A549 (cell line): ENCODE results near the gene SERBP1. TPM values are rescaled to one million over a fixed set of nuclear protein-coding genes. Genes with fewer than 3 reads are reported as not detected.

Experiments used
- ATAC-seq, 2 experiments: fragments of 200-7000 bp in 1 of 2; fragments of >200 bp in 1 of 2; cut with Nextera tagmentation in 1 of 2; cut with Tn5 transposase in 1 of 2; 3 replicates each; pipeline versions ENCODE4 v1.8.0 to v1.9.1; 2018 to 2020; ENCODE audit warnings: mild to moderate bottlenecking in 1 of 2, moderate library complexity in 1 of 2
- CTCF ChIA-PET: fragments of 300-600 bp; sonication (Branson Sonifier 250); formaldehyde crosslinking; extraction: SDS; loops from one replicate; lab custom pipeline; 2021; ENCODE audit warnings: antibody characterized with exemption, inconsistent platforms; lab: Yijun Ruan, JAX
- POLR2A ChIA-PET: fragments of 350-600 bp; formaldehyde crosslinking; extraction: SDS; loops from one replicate; lab custom pipeline; 2021; ENCODE audit warnings: antibody characterized with exemption, inconsistent platforms; lab: Yijun Ruan, JAX
- DNase-seq, 2 experiments: peaks; one replicate each; pipeline versions ENCODE4 v3.0.0 to v3.0.0-alpha.2; 2011 to 2016; ENCODE audit warnings: low read depth in 1 of 2, low spot score in 1 of 2
- FAIRE-seq: peaks from 2 replicates; lab custom pipeline; 2011; peaks lifted over from hg19 to GRCh38; lab: Jason Lieb, UNC
- H3K27ac ChIP-seq, 2 experiments: fragments of >200 bp; sonication (Bioruptor Twin); formaldehyde crosslinking; 3 replicates each; pipeline ENCODE4 v1.5.1; 2016 to 2017
- H3K4me1 ChIP-seq: fragments of >200 bp; sonication (Bioruptor Twin); formaldehyde crosslinking; 3 replicates; pipeline ENCODE4 v1.6.1; 2016
- H3K4me2 ChIP-seq: fragments of >200 bp; sonication (Bioruptor Twin); formaldehyde crosslinking; 3 replicates; pipeline ENCODE4 v1.6.1; 2016
- H3K4me3 ChIP-seq: fragments of >200 bp; sonication (Bioruptor Twin); formaldehyde crosslinking; 3 replicates; pipeline ENCODE4 v1.5.1; 2016
- H3K9me3 ChIP-seq: fragments of >200 bp; sonication (Bioruptor Twin); formaldehyde crosslinking; 3 replicates; pipeline ENCODE4 v1.6.1; 2016
- CBX2 ChIP-seq: fragments of 200-600 bp; sonication (generic); IDR thresholded peaks from 2 replicates; pipeline ENCODE4 v1.6.1; 2016; ENCODE audit warnings: low read depth, mild to moderate bottlenecking, borderline replicate concordance
- CEBPB ChIP-seq, 2 experiments: fragments of >200 bp in 1 of 2; sonication (Bioruptor Twin) in 1 of 2; formaldehyde crosslinking in 1 of 2; IDR thresholded peaks; 2 replicates each; pipeline ENCODE4 v1.6.1; 2012 to 2016
- CHD2 ChIP-seq: fragments of 150-350 bp; IDR thresholded peaks from 2 replicates; pipeline ENCODE4 v1.6.1; 2014; ENCODE audit warnings: low read length; ENCODE audit not compliant: partially characterized antibody
- ESRRA ChIP-seq: fragments of 150-350 bp; IDR thresholded peaks from 2 replicates; pipeline ENCODE4 v1.6.1; 2014; ENCODE audit warnings: mild to moderate bottlenecking, low read length, borderline replicate concordance
- FOSL2 ChIP-seq, 2 experiments: fragments of 450-650 bp in 1 of 2; fragments of >200 bp in 1 of 2; sonication (Bioruptor Twin) in 1 of 2; formaldehyde crosslinking; IDR thresholded peaks; 2 replicates each; pipeline versions ENCODE4 v1.5.0 to v1.6.1; 2016 to 2020; ENCODE audit warnings: mild to moderate bottlenecking in 1 of 2, moderate library complexity in 1 of 2
- HOXA7 ChIP-seq: fragments of 250-450 bp; sonication (Bioruptor Pico); IDR thresholded peaks from 2 replicates; pipeline ENCODE4 v1.5.0; 2020; ENCODE audit warnings: mild to moderate bottlenecking, moderate library complexity
- JUNB ChIP-seq: fragments of >200 bp; sonication (Bioruptor Twin); formaldehyde crosslinking; IDR thresholded peaks from 2 replicates; pipeline ENCODE4 v1.6.1; 2016
- MAFK ChIP-seq: fragments of 450-650 bp; IDR thresholded peaks from 2 replicates; pipeline ENCODE4 v1.6.1; 2014; ENCODE audit not compliant: partially characterized antibody
- MAZ ChIP-seq: fragments of 150-350 bp; IDR thresholded peaks from 2 replicates; pipeline ENCODE4 v1.6.1; 2014; ENCODE audit warnings: antibody characterized with exemption, low read depth, low read length, borderline replicate concordance
- PBX3 ChIP-seq: IDR thresholded peaks from 2 replicates; pipeline ENCODE4 v1.6.1; 2012
- POLR2A ChIP-seq: IDR thresholded peaks from 2 replicates; pipeline ENCODE4 v1.6.1; 2012; ENCODE audit warnings: mild to moderate bottlenecking, low read length
- POLR2AphosphoS2 ChIP-seq: conservative IDR thresholded peaks from 2 replicates; pipeline ENCODE4 v1.6.1; 2012; ENCODE audit warnings: low read length, improper control_type of control experiment, inconsistent platforms
- RAD21 ChIP-seq, 2 experiments: fragments of >200 bp in 1 of 2; sonication (Bioruptor Twin) in 1 of 2; formaldehyde crosslinking in 1 of 2; IDR thresholded peaks in 1 of 2; conservative IDR thresholded peaks in 1 of 2; 2 replicates in 1 of 2; 3 replicates in 1 of 2; pipeline ENCODE4 v1.6.1; 2012 to 2018; ENCODE audit warnings: inconsistent platforms in 1 of 2
- REST ChIP-seq: fragments of 200-600 bp; sonication (generic); IDR thresholded peaks from 2 replicates; pipeline ENCODE4 v1.6.1; 2016; ENCODE audit warnings: antibody characterized with exemption, mild to moderate bottlenecking, moderate library complexity
- RFX5 ChIP-seq: fragments of 450-650 bp; IDR thresholded peaks from 2 replicates; pipeline ENCODE4 v1.7.1; 2014; ENCODE audit warnings: antibody characterized with exemption, mild to moderate bottlenecking, moderate library complexity
- RNF2 ChIP-seq: fragments of 200-600 bp; sonication (generic); IDR thresholded peaks from 2 replicates; pipeline ENCODE4 v1.6.1; 2016; ENCODE audit warnings: low read depth, mild to moderate bottlenecking, antibody characterized with exemption, moderate library complexity, borderline replicate concordance
- SREBF2 ChIP-seq: fragments of 450-650 bp; IDR thresholded peaks from 2 replicates; pipeline ENCODE4 v1.6.1; 2014; ENCODE audit warnings: mild to moderate bottlenecking, moderate library complexity
- ZC3H11A ChIP-seq: fragments of 450-650 bp; IDR thresholded peaks from 2 replicates; pipeline ENCODE4 v1.6.1; 2014; ENCODE audit warnings: antibody characterized with exemption, mild to moderate bottlenecking
- WGBS: methylation state at CpG from one replicate; pipeline ENCODE4 v1.1.6; 2017; ENCODE audit errors: missing lambda C conversion rate; 5-methylcytosine and 5-hydroxymethylcytosine counted together
- polyA plus RNA-seq, 4 experiments: library from polyadenylated mRNA; depleted of rRNA in 3 of 4; stranded (reverse); fragments of >200 nt; fragmentation: RNase III in 1 of 4; extraction: RNeasy Plus Mini Kit Qiagen cat#74134 plus additional on column Dnase treatment in 1 of 4; gene quantifications; 2 replicates in 3 of 4; 3 replicates in 1 of 4; pipeline ENCODE4 v1.2.3, GENCODE V29; 2011 to 2017
- TF ChIP-seq, protein P1 (sequence below): fragments of 250-450 bp; sonication (Bioruptor Pico); IDR thresholded peaks from 2 replicates; pipeline ENCODE4 v1.5.0; 2021; ENCODE audit warnings: mild to moderate bottlenecking, moderate library complexity, borderline replicate concordance
- TF ChIP-seq, protein P2 (sequence below): IDR thresholded peaks from 2 replicates; pipeline ENCODE4 v1.6.1; 2012; ENCODE audit warnings: low read depth, borderline replicate concordance
- TF ChIP-seq, protein P3 (sequence below): fragments of 450-650 bp; IDR thresholded peaks from 2 replicates; pipeline ENCODE4 v1.6.1; 2014; ENCODE audit warnings: antibody characterized with exemption
- TF ChIP-seq, protein P4 (sequence below): fragments of >200 bp; sonication (Bioruptor Twin); formaldehyde crosslinking; IDR thresholded peaks from 2 replicates; pipeline ENCODE4 v1.6.1; 2016
- TF ChIP-seq, protein P5 (sequence below): fragments of 250-450 bp; sonication (Bioruptor Pico); IDR thresholded peaks from 2 replicates; pipeline ENCODE4 v1.5.0; 2020; ENCODE audit warnings: low read depth, mild to moderate bottlenecking, moderate library complexity

The SERBP1 gene
- polyA plus RNA-seq, 2 of the 4 experiments (the other 2 are of a cell fraction): 237 to 333 TPM

DNA sequence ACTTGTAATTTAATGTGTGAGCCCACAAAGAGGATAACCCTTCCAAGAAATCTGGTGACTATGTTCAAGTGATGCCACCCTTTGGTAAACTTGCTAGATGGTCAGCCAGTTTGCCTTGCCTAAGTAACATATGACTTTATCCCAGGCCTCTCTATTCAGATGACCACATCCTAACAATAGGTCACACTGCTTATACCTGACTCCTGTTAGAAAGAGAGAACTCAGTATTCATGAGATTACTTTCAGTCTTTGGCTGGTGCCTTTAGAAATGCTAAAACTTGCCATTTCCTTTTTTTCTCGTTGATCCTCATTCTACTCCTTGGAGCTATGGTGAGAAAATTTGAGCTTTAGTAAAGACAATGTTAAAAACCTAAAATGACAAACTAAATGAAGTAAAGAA lies 28.5 kb upstream of the SERBP1 start:
- no peak for TF ChIP-seq ESRRA
- TF ChIP-seq POLR2AphosphoS2: no peak
- TF ChIP-seq, protein P1, sequence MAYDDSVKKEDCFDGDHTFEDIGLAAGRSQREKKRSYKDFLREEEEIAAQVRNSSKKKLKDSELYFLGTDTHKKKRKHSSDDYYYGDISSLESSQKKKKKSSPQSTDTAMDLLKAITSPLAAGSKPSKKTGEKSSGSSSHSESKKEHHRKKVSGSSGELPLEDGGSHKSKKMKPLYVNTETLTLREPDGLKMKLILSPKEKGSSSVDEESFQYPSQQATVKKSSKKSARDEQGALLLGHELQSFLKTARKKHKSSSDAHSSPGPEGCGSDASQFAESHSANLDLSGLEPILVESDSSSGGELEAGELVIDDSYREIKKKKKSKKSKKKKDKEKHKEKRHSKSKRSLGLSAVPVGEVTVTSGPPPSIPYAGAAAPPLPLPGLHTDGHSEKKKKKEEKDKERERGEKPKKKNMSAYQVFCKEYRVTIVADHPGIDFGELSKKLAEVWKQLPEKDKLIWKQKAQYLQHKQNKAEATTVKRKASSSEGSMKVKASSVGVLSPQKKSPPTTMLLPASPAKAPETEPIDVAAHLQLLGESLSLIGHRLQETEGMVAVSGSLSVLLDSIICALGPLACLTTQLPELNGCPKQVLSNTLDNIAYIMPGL (CRISPR knock-in tag): no peak
- TF ChIP-seq, protein P2, sequence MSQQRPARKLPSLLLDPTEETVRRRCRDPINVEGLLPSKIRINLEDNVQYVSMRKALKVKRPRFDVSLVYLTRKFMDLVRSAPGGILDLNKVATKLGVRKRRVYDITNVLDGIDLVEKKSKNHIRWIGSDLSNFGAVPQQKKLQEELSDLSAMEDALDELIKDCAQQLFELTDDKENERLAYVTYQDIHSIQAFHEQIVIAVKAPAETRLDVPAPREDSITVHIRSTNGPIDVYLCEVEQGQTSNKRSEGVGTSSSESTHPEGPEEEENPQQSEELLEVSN: no peak
- no peak for TF ChIP-seq PBX3
- no peak for TF ChIP-seq CEBPB (IDR thresholded peaks at IDR 0.05)
- no peak for TF ChIP-seq JUNB
- TF ChIP-seq RFX5: no peak
- no peak for TF ChIP-seq FOSL2 (IDR thresholded peaks at IDR 0.05)
- no peak for TF ChIP-seq FOSL2 (CRISPR knock-in tag; IDR thresholded peaks at IDR 0.05)
- TF ChIP-seq MAZ: no peak
- TF ChIP-seq, protein P3, sequence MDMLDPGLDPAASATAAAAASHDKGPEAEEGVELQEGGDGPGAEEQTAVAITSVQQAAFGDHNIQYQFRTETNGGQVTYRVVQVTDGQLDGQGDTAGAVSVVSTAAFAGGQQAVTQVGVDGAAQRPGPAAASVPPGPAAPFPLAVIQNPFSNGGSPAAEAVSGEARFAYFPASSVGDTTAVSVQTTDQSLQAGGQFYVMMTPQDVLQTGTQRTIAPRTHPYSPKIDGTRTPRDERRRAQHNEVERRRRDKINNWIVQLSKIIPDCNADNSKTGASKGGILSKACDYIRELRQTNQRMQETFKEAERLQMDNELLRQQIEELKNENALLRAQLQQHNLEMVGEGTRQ: no peak
- no peak for TF ChIP-seq MAFK
- no peak for TF ChIP-seq CBX2
- no peak for TF ChIP-seq RAD21 (conservative IDR thresholded peaks at IDR 0.05 in 1 of 2, IDR thresholded peaks at IDR 0.05 in 1 of 2)
- Histone ChIP-seq H3K4me2 (no peak overlapping the region), H3K9me3 (no peaks in the 10 kb centered on the region), H3K27ac (no peak overlapping the region), H3K4me3 (no peak overlapping the region), H3K4me1 (no peaks in the 10 kb centered on the region)
- ATAC-seq (no peak), DNase-seq (no peak), FAIRE-seq (no peak)
- 8% methylated on average over 1 of the region's 1 CpG for WGBS
- POLR2A ChIA-PET: no interaction called here
- CTCF ChIA-PET: no interaction called here

DNA sequence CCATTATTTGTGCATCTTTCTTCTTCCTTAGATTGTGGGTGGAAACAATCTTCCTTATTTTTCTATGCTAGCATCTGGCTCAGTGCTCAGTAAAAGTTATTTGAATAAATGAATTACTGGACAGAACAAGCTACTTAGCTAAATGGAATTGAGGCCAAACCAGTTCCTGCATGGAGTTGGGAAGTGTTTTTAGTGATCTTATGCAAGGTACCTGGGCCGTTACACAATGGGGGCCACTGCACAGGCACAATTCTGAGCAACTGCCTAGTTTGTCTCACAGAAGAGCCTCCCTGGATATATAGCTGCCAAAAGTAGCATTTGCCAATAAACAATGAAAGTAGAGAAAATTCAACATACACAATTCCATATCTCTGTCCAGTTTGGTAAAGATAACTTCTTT lies 27.0 kb upstream of the SERBP1 start:
- Histone ChIP-seq H3K4me2 (no peak overlapping the region), H3K9me3 (no peaks in the 10 kb centered on the region), H3K4me1 (no peaks in the 10 kb centered on the region), H3K4me3 (no peak overlapping the region), H3K27ac (no peak overlapping the region)
- ATAC-seq: no peak
- no peak for FAIRE-seq
- ChIA-PET CTCF (no interaction called here), POLR2A (no interaction called here)
- TF ChIP-seq, protein P4, sequence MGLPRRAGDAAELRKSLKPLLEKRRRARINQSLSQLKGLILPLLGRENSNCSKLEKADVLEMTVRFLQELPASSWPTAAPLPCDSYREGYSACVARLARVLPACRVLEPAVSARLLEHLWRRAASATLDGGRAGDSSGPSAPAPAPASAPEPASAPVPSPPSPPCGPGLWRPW: no peak
- DNase-seq: no peak
- WGBS: 14% methylated on average over 1 of the region's 1 CpG

- Histone ChIP-seq H3K4me2 (no peak overlapping the region), H3K4me3 (no peak overlapping the region), H3K4me1 (no peaks in the 10 kb centered on the region), H3K9me3 (no peaks in the 10 kb centered on the region), H3K27ac (no peak overlapping the region)
- DNase-seq: no peak
- WGBS: 83% methylated on average over 2 of the region's 2 CpGs
- no peak for ATAC-seq
- ChIA-PET POLR2A (no interaction called here), CTCF (interaction anchor here (1.7 kb wide), 1 partner anchor 14 kb away, joined by 4 read pairs; no protein-coding TSS in a partner anchor)
- FAIRE-seq: no peak
- TF ChIP-seq CBX2: no peak
- no peak for TF ChIP-seq SREBF2
- TF ChIP-seq, protein P5, sequence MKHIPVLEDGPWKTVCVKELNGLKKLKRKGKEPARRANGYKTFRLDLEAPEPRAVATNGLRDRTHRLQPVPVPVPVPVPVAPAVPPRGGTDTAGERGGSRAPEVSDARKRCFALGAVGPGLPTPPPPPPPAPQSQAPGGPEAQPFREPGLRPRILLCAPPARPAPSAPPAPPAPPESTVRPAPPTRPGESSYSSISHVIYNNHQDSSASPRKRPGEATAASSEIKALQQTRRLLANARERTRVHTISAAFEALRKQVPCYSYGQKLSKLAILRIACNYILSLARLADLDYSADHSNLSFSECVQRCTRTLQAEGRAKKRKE (CRISPR knock-in tag): no peak
- no peak for TF ChIP-seq PBX3
- no peak for TF ChIP-seq POLR2A
- TF ChIP-seq HOXA7 (CRISPR knock-in tag): no peak
- TF ChIP-seq POLR2AphosphoS2: no peak
- TF ChIP-seq ZC3H11A: no peak
- no peak for TF ChIP-seq REST
- no peak for TF ChIP-seq ESRRA
- TF ChIP-seq RNF2: no peak
- no peak for TF ChIP-seq CHD2
- no peak for TF ChIP-seq RFX5
Measured at GRCh38 chr1:67451815-67452214, 21.6 kb upstream of the SERBP1 start.
